Measurements from ENCODE around the gene SLC25A13. TPM values are rescaled to one million over a fixed set of nuclear protein-coding genes. Genes with fewer than 3 reads are reported as not detected.

SLC25A13 gene
- total RNA-seq, 4 donors from 2014 or later, result 23.5 to 36.6 (median 27.5) TPM

- no peak for TF ChIP-seq CTCF (IDR thresholded peaks at IDR 0.05; ENCODE audit: low read depth)
These were observed 134.2 kb downstream of the SLC25A13 start for GRCh38 chr7:96187735-96188134.

GRCh38 chr7:96184783-96185182 is 137.1 kb downstream of the SLC25A13 start:
- TF ChIP-seq CTCF (IDR thresholded peaks at IDR 0.05; ENCODE audit: low read depth), result no peak

GRCh38 chr7:96183163-96183670 is 138.7 kb downstream of the SLC25A13 start:
- no peak for TF ChIP-seq CTCF (IDR thresholded peaks at IDR 0.05; ENCODE audit: low read depth)

GRCh38 chr7:96182424-96183158 is 139.3 kb downstream of the SLC25A13 start:
- no peak for TF ChIP-seq CTCF (IDR thresholded peaks at IDR 0.05; ENCODE audit: low read depth)

- TF ChIP-seq CTCF (IDR thresholded peaks at IDR 0.05; ENCODE audit: low read depth), result no peak
These were observed 140.7 kb downstream of the SLC25A13 start for GRCh38 chr7:96181174-96181573.

GRCh38 chr7:96179837-96180236 is 142.1 kb downstream of the SLC25A13 start:
- no peak for TF ChIP-seq CTCF (IDR thresholded peaks at IDR 0.05; ENCODE audit: low read depth)

GRCh38 chr7:96179341-96179740 is 142.6 kb downstream of the SLC25A13 start:
- TF ChIP-seq CTCF (IDR thresholded peaks at IDR 0.05; ENCODE audit: low read depth), result no peak

All from subcutaneous adipose tissue (tissue), 4 donors.